NCI-H524 (cell line): ENCODE data around the gene SHF.

Source experiments
- DNase-seq, 2 experiments: peaks; one replicate each; lab custom pipeline; 2025; lab: John Stamatoyannopoulos, UW

SHF gene

GRCh38 chr15:45187894-45188830 is at the start of gene SHF:
Gene SHF, minus strand, starts transcription at chr15:45187966. Its CDS starts 15 bp downstream, at chr15:45187951.
- peak; percentile 86 to 92 for DNase-seq

GRCh38 chr15:45236806-45237205 is 49.0 kb upstream of the SHF start:
- peak in 1 of 2 experiments; percentile 44 for DNase-seq

- no peak for DNase-seq
Observed at GRCh38 chr15:45234562-45235235, 46.9 kb upstream of the SHF start.

GRCh38 chr15:45231864-45232562 is 44.2 kb upstream of the SHF start:
- DNase-seq: no peak

- DNase-seq: no peak
Observed at GRCh38 chr15:45231132-45231531, 43.4 kb upstream of the SHF start.

GRCh38 chr15:45230245-45230965 is 42.6 kb upstream of the SHF start:
- no peak for DNase-seq

GRCh38 chr15:45228931-45229330 is 41.2 kb upstream of the SHF start:
- DNase-seq: no peak

- DNase-seq: peak in 1 of 2 experiments; percentile 32
Observed at GRCh38 chr15:45225506-45226273, 37.9 kb upstream of the SHF start.

GRCh38 chr15:45224621-45225217 is 37.0 kb upstream of the SHF start:
- DNase-seq: no peak

- no peak for DNase-seq
Observed at GRCh38 chr15:45221967-45222366, 34.2 kb upstream of the SHF start.

- DNase-seq: no peak
Observed at GRCh38 chr15:45221053-45221599, 33.4 kb upstream of the SHF start.

GRCh38 chr15:45212493-45212892 is 24.7 kb upstream of the SHF start:
- DNase-seq: no peak

GRCh38 chr15:45205192-45205591 is 17.4 kb upstream of the SHF start:
- DNase-seq: peak; percentile 66 to 80

- no peak for DNase-seq
Observed at GRCh38 chr15:45203182-45203581, 15.4 kb upstream of the SHF start.

GRCh38 chr15:45201869-45202268 is 14.1 kb upstream of the SHF start:
- DNase-seq: no peak

- no peak for DNase-seq
Observed at GRCh38 chr15:45201557-45201859, 13.7 kb upstream of the SHF start.

- DNase-seq: peak; percentile 92
Observed at GRCh38 chr15:45200799-45201556, 13.2 kb upstream of the SHF start.

GRCh38 chr15:45200001-45200798 is 12.4 kb upstream of the SHF start:
- peak; percentile 98 to 100 for DNase-seq
